Transverse colon (tissue), 4 donors: Measurements from ENCODE around the gene DACT2. TPM values are rescaled to one million over a fixed set of nuclear protein-coding genes. Genes with fewer than 3 reads are reported as not detected.
"Not testable (repeated sequence)": the region's sequence is repeated elsewhere in the genome, so short reads cannot be mapped to it uniquely, and the experiment has no call there.

Experiments used
- DNase-seq: peaks from one replicate; pipeline ENCODE4 v3.0.0-alpha.2; 2019
- H3K27ac ChIP-seq, 4 donors: fragments of 200-600 bp; sonication (generic); 2 replicates each; pipeline ENCODE4 v1.5.1; 2016 to 2018; ENCODE audit warnings: inconsistent platforms in 4 of 4
- H3K27me3 ChIP-seq: fragments of 200-600 bp; sonication (generic); 2 replicates; pipeline ENCODE4 v1.5.1; 2017; ENCODE audit warnings: inconsistent platforms
- H3K36me3 ChIP-seq, 4 donors: fragments of 200-600 bp; sonication (generic); 2 replicates each; pipeline ENCODE4 v1.5.1; 2017 to 2019; ENCODE audit warnings: inconsistent platforms in 4 of 4
- H3K4me1 ChIP-seq, 4 donors: fragments of 200-600 bp; sonication (generic); 2 replicates each; pipeline ENCODE4 v1.5.1; 2017 to 2020; ENCODE audit warnings: inconsistent platforms in 4 of 4
- H3K4me3 ChIP-seq, 4 donors: fragments of 200-600 bp; sonication (generic); 1 replicate in 1 of 4; 2 replicates in 3 of 4; pipeline versions ENCODE4 v1.5.1 to v1.6.1; 2017 to 2019; ENCODE audit warnings: inconsistent platforms in 4 of 4
- H3K9me3 ChIP-seq, 2 donors: fragments of 200-600 bp; sonication (generic); 2 replicates each; pipeline ENCODE4 v1.5.1; 2017 to 2019; ENCODE audit warnings: inconsistent platforms in 2 of 2
- EP300 ChIP-seq: sonication (generic); formaldehyde crosslinking; IDR thresholded peaks from one replicate; pipeline ENCODE4 v1.6.1; 2017; ENCODE audit warnings: antibody characterized with exemption, low read depth
- POLR2A ChIP-seq: fragments of 450-650 bp; IDR thresholded peaks from one replicate; pipeline ENCODE4 v1.6.1; 2016; ENCODE audit warnings: antibody characterized with exemption, mild to moderate bottlenecking, moderate library complexity
- POLR2AphosphoS5 ChIP-seq, 3 donors: sonication (generic); formaldehyde crosslinking; IDR thresholded peaks; one replicate each; pipeline ENCODE4 v1.6.1; 2016; ENCODE audit warnings: antibody characterized with exemption in 3 of 3
- WGBS, 2 donors: methylation state at CpG; one replicate each; pipeline ENCODE4 v1.1.5; 2018; ENCODE audit warnings: low coverage in 1 of 2; 5-methylcytosine and 5-hydroxymethylcytosine counted together
- in situ Hi-C, 4 donors: fragments of 200-750 bp; cut with MboI; loops; one replicate each; pipeline versions ENCODE4 v1.15.0 to v1.15.1; 2017; ENCODE audit warnings: low sequenced_read_pairs in 3 of 4, low pct_ligation_motif_present in 1 of 4, low pct_unique_long_range_greater_than_20kb in 1 of 4
- intact Hi-C: fragments of 100-400 bp; cut with DNase I; formaldehyde crosslinking; loops from one replicate; pipeline ENCODE4 v1.15.1; 2023; ENCODE audit warnings: low total_unique reads
- total RNA-seq, 4 donors: library from RNA; depleted of rRNA; stranded (reverse); fragments of >200 nt; gene quantifications; one replicate each; pipeline ENCODE4 v1.1.0, GENCODE V29; 2016
- TF ChIP-seq, protein P1 (sequence below), 5 experiments: fragments of 200-600 bp in 3 of 5; fragments of 450-650 bp in 2 of 5; sonication (generic) in 3 of 5; IDR thresholded peaks; 1 replicate in 2 of 5; 2 replicates in 3 of 5; pipeline ENCODE4 v1.5.1; 2016 to 2017; ENCODE audit warnings: antibody characterized with exemption in 5 of 5, inconsistent platforms in 3 of 5, mild to moderate bottlenecking in 2 of 5, moderate library complexity in 1 of 5

Gene DACT2
- total RNA-seq, 4 donors from 2014 or later: 2.4 to 2.6 TPM; not detected in 2

DNA sequence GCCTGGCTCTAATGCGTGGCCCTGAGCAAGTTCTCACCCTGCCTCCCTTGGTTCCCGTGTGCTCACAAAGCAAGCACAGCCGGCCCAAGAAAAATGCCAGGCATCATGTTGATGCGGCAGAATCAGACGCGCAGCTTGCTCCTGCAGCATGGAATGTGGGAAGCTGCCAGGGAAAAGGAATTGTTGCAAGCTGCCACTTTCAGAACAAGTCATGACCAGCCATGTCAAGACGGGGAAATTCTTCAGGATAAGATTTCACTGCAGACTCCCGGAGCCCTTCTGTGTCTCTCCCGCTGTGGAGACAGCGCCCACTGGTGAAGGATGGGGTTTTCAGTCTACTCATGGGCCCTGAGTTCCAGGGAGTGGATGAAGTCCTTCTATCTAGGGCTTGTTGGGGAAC, 4.6 kb downstream of the DACT2 start:
- DNase-seq: no peak

DNA sequence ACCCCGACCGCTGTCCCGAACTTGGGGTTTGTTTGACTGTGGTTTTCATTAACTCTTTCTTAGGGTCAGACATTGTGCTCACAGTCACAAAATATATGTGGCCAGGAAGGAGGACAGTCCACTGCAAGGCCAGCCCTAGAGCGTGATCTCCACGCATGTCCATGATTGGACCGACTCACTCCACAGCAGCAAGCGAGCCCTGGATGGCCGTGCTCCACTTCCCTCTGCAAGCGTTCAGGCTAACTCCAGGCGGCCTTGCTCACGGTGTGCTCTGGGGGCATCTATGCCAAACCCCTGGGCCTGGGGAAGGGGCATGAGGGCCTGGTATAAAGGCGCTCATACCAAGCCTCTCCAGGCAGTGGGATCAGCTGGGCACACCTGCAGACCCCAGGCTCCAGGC, 5.6 kb downstream of the DACT2 start:
- WGBS, 2 donors: 87% methylated on average over 12 of the region's 12 CpGs; no CpG with 5 or more reads in 1 of the 2 donors
- in situ Hi-C loops: no loop called here
- TF ChIP-seq POLR2AphosphoS5 (IDR thresholded peaks at IDR 0.05) (no peak), POLR2A (no peak)
- H3K9me3 ChIP-seq: no peaks in the 10 kb centered on the region
- no peaks in the 10 kb centered on the region for H3K36me3 ChIP-seq
- peak overlapping the region in 1 of 4 donors; percentile 33 for H3K27ac ChIP-seq
- H3K4me3 ChIP-seq: no peak overlapping the region
- peaks cover 0 to 20% (median 8%) of the 10 kb centered on the region in 4 donors for H3K4me1 ChIP-seq
- H3K27me3 ChIP-seq: peaks cover 3% of the 10 kb centered on the region
- intact Hi-C loops: no loop called here
- DNase-seq: no peak

More for the DNA sequence above, 4.6 kb downstream of the DACT2 start:
- no peak overlapping the region for H3K27ac ChIP-seq
- no peak overlapping the region for H3K4me3 ChIP-seq
- TF ChIP-seq POLR2AphosphoS5 (IDR thresholded peaks at IDR 0.05) (no peak), EP300 (no peak), POLR2A (no peak)
- TF ChIP-seq, protein P1, sequence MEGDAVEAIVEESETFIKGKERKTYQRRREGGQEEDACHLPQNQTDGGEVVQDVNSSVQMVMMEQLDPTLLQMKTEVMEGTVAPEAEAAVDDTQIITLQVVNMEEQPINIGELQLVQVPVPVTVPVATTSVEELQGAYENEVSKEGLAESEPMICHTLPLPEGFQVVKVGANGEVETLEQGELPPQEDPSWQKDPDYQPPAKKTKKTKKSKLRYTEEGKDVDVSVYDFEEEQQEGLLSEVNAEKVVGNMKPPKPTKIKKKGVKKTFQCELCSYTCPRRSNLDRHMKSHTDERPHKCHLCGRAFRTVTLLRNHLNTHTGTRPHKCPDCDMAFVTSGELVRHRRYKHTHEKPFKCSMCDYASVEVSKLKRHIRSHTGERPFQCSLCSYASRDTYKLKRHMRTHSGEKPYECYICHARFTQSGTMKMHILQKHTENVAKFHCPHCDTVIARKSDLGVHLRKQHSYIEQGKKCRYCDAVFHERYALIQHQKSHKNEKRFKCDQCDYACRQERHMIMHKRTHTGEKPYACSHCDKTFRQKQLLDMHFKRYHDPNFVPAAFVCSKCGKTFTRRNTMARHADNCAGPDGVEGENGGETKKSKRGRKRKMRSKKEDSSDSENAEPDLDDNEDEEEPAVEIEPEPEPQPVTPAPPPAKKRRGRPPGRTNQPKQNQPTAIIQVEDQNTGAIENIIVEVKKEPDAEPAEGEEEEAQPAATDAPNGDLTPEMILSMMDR (IDR thresholded peaks at IDR 0.05): peak in 1 of 5 experiments; percentile 9
- in situ Hi-C loops: no loop called here
- intact Hi-C loops: no loop called here
- WGBS, 2 donors: 79% methylated on average over 10 of the region's 10 CpGs; no CpG with 5 or more reads in 1 of the 2 donors
- no peaks in the 10 kb centered on the region for H3K36me3 ChIP-seq
- peaks cover 13% of the 10 kb centered on the region for H3K27me3 ChIP-seq
- H3K4me1 ChIP-seq: peaks cover 0 to 26% (median 11%) of the 10 kb centered on the region in 4 donors
- H3K9me3 ChIP-seq: no peaks in the 10 kb centered on the region

- DNase-seq: peak; percentile 43
- H3K27ac ChIP-seq: peak overlapping the region in 2 of 4 donors; percentile 18 to 33
- no peak overlapping the region for H3K4me3 ChIP-seq
- H3K27me3 ChIP-seq: no peaks in the 10 kb centered on the region
- TF ChIP-seq, protein P1 (IDR thresholded peaks at IDR 0.05): no peak
- no peak for TF ChIP-seq EP300
- no peak for TF ChIP-seq POLR2A
- no peak for TF ChIP-seq POLR2AphosphoS5 (IDR thresholded peaks at IDR 0.05)
- H3K9me3 ChIP-seq: no peaks in the 10 kb centered on the region
- peaks cover 0 to 15% (median 7%) of the 10 kb centered on the region in 4 donors for H3K4me1 ChIP-seq
- intact Hi-C loops: no loop called here
- in situ Hi-C loops: no loop called here
- H3K36me3 ChIP-seq: no peaks in the 10 kb centered on the region
- 20 to 61% methylated on average over 1 to 15 of the region's 15 CpGs for WGBS, 2 donors
These were observed 6.1 kb downstream of the DACT2 start for GRCh38 chr6:168313431-168314011.

DNA sequence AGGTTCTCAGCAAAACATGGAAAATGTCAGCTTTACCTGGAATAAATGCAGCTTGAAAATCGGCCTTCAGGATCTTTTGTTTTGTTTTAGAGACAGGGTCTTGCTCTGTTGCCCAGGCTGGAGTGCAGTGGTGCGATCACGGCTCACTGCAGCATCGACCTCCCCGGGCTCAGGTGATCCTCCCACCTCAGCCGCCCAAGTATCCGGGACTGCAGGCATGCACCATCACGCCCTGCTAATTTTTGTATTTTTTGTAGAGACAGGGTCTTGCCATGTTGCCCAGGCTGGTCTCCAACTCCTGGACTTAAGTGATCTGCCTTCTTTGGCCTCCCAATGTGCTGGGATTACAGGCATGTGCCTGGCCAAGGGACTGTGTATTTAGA, 7.5 kb downstream of the DACT2 start:
- in situ Hi-C loops, intact Hi-C loops, H3K9me3 ChIP-seq, DNase-seq, H3K4me3 ChIP-seq, H3K36me3 ChIP-seq, H3K27ac ChIP-seq, H3K27me3 ChIP-seq: not testable (repeated sequence)
- WGBS, 2 donors: 60 to 91% methylated on average over 1 to 8 of the region's 8 CpGs
- H3K4me1 ChIP-seq: peaks cover 0 to 11% (median 7%) of the 10 kb centered on the region in 4 donors

GRCh38 chr6:168311410-168312124, 8.0 kb downstream of the DACT2 start:
- H3K27ac ChIP-seq: no peak overlapping the region
- DNase-seq: no peak
- H3K4me1 ChIP-seq: peaks cover 0 to 11% (median 7%) of the 10 kb centered on the region in 4 donors
- TF ChIP-seq POLR2A (no peak), EP300 (no peak), POLR2AphosphoS5 (IDR thresholded peaks at IDR 0.05) (no peak)
- TF ChIP-seq, protein P1 (IDR thresholded peaks at IDR 0.05): no peak
- 91 to 95% methylated on average over 3 to 11 of the region's 11 CpGs for WGBS, 2 donors
- H3K27me3 ChIP-seq: no peaks in the 10 kb centered on the region
- no peaks in the 10 kb centered on the region for H3K36me3 ChIP-seq
- in situ Hi-C loops (no loop called here), intact Hi-C loops (no loop called here)
- no peaks in the 10 kb centered on the region for H3K9me3 ChIP-seq
- no peak overlapping the region for H3K4me3 ChIP-seq
